ENCODE results near the gene TMPO.
"Not testable (repeated sequence)": the region's sequence is repeated elsewhere in the genome, so short reads cannot be mapped to it uniquely, and the experiment has no call there.

Gene TMPO

DNA sequence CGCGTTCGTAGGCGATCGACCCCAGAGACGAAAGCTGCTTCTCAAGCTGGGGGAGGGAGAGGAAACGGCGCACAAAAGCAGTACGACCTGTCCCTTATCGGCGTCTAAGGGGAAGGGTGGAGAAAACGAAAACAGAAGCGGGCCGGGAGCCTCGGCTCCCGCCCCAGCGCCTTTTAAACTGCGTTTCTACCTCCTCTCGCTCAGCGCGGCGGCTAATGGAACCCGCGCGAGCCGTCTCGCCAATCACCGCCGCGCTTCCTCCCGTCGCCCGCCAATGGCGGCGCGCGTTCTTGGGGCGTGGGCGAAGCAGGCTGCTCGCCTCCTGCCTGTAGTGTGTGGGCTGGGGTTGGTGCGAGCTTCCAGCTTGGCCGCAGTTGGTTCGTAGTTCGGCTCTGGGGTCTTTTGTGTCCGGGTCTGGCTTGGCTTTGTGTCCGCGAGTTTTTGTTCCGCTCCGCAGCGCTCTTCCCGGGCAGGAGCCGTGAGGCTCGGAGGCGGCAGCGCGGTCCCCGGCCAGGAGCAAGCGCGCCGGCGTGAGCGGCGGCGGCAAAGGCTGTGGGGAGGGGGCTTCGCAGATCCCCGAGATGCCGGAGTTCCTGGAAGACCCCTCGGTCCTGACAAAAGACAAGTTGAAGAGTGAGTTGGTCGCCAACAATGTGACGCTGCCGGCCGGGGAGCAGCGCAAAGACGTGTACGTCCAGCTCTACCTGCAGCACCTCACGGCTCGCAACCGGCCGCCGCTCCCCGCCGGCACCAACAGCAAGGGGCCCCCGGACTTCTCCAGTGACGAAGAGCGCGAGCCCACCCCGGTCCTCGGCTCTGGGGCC lies at the start of gene TMPO:
Gene TMPO (plus strand): TSS at position 304 of the 824 bp plus-strand sequence. CDS start 278 bp downstream, at position 582.
- peak; percentile 87 to 94 for DNase-seq (ENCODE audit: low read depth in 2 of 2)

- DNase-seq (ENCODE audit: low read depth in 2 of 2): no peak
Observed at GRCh38 chr12:98465950-98466602, 49.3 kb upstream of the TMPO start.

DNA sequence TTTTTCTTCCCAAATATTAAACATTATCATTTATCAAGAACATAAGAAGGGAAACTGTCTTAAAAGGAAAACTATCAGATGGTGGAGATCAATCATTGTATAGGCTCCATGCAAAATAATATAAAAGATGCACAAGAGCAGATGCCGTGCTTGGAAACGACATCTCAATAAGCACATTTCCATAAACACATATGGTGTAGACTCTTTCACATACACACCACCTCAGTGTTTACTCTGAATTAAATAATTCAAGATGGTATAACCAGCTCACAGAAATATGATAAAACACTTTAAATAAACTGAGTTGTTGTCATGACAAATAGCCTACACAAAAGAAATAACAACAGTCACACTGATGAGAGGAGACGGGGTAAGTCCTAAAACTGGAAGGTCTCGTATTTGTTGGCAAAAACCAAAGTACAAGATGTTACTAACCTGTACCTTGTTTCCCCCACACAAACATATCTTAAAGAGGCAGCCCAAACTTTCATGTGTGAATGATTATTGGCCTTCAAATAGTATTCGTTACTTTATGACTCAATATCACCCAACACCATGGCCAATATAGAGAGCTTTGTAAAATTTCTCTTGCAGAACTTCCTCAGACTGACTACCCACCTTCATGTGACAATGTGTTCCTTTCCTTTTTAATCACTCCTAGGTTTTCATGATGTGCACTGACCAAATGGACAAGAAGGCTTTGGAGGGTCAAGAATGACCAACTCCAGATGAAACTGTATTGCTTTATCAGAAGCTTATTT lies 48.6 kb upstream of the TMPO start:
- no peak for DNase-seq (ENCODE audit: low read depth in 2 of 2)

- DNase-seq (ENCODE audit: low read depth in 2 of 2): no peak
Observed at GRCh38 chr12:98469109-98469508, 46.3 kb upstream of the TMPO start.

DNA sequence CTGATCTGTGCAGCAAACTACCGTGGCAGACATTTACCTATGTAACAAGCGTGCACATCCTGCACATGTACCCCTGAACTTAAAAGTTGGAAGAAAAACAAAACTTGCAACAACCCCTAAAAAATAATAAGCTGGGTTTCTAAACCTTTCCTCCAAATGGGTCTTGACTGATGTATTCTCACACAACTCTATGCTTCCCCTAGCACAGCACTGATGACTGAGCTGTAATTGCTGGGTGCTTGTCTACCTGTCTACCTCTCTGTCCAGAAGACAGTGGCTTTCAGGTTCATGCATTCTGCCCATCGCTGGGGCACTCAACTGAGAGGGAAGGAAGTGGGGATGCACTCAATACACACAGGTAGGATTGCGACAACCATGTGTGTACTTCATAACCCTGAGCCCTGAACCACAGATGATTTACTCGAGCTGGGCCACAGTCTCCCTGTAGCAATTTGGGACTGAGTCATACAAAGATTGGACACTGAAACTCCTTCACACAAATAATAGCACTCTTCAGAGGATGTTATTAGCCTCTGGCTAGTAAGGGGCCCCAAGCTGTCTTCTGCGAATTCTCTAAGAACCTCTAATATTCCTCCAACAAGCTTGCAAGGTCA lies 44.8 kb upstream of the TMPO start:
- DNase-seq (ENCODE audit: low read depth in 2 of 2): no peak

- DNase-seq (ENCODE audit: low read depth in 2 of 2): no peak
Observed at GRCh38 chr12:98471085-98471484, 44.3 kb upstream of the TMPO start.

- no peak for DNase-seq (ENCODE audit: low read depth in 2 of 2)
Observed at GRCh38 chr12:98475565-98475908, 39.9 kb upstream of the TMPO start.

GRCh38 chr12:98478606-98479005 lies 36.8 kb upstream of the TMPO start:
- DNase-seq (ENCODE audit: low read depth in 2 of 2): no peak

DNA sequence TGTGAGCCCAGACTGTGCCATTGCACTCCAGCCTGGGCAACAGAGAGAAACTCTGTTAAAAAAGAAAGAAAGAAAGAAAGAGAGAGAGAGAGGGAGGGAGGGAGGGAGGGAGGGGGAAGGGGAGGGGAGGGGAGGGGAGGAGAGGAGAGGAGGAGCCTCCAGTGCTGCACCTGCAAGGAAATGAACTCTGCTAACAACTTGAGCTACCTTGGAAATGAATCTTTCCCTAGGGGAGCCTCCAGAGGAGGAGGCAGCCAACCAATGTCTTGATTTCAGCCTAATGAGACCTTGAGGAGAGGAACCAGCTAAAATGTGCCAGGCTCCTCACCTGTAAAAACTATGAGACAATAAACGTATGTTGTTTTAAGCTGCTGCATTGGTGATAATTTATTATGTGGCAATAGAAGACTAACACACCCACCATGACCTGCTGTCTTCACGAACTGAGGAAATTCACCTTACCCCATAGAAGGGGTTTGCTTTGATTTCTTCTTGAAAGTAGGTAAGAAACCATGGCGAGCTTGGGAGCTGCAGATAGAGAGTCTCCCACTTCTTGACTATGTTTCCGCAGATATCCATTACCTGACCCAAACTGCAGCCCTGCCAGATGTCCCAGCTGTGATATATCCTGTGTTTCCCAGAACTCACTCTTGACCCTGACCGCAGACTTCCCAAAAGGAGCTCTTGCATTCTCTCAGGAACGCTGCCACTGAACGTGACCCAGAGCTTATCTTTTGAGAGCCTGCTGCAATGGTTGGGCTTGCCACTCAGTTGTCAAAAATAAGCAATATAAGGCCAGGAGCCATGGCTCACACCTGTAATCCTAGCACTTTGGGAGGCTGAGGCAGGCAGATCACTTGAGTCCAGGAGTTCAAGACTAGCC lies 31.5 kb upstream of the TMPO start:
- DNase-seq (ENCODE audit: low read depth in 2 of 2): no peak

DNA sequence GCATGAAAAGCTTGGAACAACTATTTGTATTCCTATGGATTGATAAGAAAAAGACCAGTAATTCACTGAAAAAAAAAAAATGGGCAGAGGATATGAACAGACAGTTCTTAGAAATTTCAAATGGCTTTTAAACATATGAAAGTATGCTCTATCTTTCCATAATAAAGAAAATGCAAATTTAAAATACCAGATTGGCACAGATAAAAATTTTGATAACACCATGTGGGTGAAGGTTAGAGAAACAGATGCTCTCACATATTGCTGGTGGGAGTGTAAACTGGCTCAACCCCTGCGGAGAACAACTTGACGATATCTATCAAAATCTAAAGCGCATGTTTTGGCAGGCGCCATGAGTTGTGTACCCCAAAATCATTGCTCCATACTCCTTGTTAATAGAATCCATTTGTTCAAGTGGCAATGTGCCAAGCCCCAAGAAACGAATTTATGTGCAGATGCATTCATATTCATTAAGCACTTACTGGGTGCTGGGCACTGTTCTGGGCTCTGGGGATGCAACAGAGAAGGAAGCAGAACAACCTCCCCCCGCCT lies 29.5 kb upstream of the TMPO start:
- DNase-seq (ENCODE audit: low read depth in 2 of 2): no peak

- not testable (repeated sequence) for DNase-seq (ENCODE audit: low read depth in 2 of 2)
Observed at GRCh38 chr12:98488416-98488815, 27.0 kb upstream of the TMPO start.

DNA sequence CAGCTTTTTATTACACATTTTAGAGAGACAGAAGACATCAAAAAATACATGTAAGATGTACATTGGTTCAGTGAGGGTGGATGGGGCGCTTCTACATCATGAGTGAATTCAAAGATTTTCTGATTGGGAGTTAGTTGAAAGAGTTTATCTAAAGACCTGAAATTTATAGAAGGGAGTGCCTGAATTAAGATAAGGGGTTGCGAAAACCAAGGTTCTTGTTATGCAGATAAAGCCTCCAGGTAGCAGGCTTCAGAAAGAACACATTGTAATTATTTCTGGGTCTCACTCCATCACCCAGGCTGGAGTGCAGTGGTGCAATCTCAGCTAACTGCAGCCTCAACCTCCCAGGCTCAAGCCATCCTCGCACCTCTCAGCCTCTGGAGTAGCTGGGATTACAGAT lies 26.2 kb upstream of the TMPO start:
- no peak for DNase-seq (ENCODE audit: low read depth in 2 of 2)

DNA sequence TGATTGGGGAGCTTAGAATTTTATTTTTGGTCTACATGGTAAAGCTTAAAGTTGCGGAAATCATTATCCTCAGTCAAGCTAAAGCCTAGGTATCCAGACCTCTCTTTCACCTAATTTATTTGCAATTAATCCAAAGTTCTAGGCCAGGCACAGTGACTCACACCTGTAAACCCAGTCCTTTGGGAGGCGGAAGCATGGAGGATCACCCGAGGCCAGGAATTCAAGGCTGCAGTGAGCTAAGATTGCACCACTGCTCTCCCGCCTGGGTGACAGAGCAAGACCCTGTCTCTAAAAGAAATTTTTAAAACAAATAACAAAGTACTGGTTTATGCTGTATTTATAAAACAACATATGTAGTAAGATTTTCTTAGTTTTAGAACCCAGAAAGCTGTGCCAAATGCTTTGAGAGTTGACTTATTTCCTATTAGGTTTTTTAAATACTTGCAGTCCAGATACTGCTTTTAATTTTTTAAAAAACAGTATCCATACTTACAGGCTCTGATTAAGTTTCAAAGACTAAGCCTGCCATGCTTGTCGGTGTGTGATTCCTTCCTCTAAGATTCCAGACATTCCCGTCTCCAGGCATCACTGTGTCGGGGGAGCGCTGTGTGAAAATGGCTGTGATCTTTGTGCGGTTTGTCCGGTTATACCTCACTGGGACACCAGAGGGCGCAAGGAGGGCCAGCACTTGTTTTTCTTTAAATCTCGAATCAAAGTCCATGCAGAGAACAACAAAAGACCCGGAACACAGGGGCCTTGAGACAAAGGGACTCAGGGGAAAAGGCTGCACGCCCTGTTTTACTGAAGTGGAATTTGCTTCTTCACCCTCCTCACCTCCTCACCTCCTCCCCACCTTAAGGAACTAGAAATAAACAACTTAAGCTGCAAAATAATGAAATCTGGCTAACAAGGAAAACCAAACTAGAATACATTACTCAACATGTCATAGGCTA lies 24.6 kb upstream of the TMPO start:
- DNase-seq (ENCODE audit: low read depth in 2 of 2): peak; percentile 46 to 64

GRCh38 chr12:98492580-98493140 lies 22.7 kb upstream of the TMPO start:
- DNase-seq (ENCODE audit: low read depth in 2 of 2): no peak

- not testable (repeated sequence) for DNase-seq (ENCODE audit: low read depth in 2 of 2)
Observed at GRCh38 chr12:98501266-98501629, 14.1 kb upstream of the TMPO start.

- DNase-seq (ENCODE audit: low read depth in 2 of 2): peak; percentile 66 to 77
Observed at GRCh38 chr12:98503342-98503591, 12.1 kb upstream of the TMPO start.

DNA sequence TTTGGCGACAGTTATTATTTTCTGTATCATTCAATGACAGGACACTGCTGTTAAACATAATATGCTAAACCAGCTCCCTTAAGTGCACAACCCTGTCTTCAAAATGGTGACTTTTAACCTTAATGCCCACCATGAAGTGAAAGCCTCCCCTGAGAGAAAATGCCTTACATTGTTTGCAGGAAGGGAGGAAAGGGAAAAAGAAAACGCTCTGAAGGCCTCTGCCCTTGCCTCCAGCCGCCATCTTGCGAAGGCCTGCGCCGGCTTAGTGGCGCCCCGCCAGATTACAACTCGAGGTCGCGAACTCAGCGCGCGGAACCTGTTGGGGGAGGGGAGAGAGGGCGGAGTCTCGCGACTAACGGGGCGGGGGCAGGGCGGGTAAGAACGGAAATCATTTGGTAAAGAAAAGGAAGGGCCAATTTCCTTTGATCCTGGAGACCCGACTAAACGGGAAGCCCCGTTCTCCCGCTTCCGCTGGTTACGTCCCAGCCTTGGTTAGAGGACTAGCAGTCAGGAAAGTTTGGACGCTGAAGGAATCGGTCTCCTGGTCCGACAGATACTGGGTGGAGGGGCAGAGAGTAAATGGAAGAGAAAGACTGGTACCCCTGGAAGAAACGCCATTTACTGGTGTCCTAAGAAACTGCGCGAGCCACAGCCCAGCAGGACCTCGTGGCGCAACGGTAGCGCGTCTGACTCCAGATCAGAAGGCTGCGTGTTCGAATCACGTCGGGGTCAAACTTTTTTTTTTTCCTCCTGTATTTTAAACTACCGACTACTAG lies 11.6 kb upstream of the TMPO start:
- peak; percentile 80 to 86 for DNase-seq (ENCODE audit: low read depth in 2 of 2)

DNA sequence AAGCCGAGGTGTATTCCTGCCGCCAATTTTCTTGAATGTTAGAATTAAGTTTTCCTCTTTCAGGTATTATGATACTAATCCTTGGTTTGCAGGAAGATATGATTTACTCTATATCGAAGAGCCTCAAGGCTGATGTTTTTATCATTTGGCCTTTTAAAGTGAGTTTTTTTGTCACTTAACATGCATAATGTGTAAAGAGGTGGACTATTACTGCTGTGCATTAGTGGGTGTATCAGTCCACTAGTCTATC lies 11.1 kb upstream of the TMPO start:
- no peak for DNase-seq (ENCODE audit: low read depth in 2 of 2)

- no peak for DNase-seq (ENCODE audit: low read depth in 2 of 2)
Observed at GRCh38 chr12:98509063-98509462, 6.3 kb upstream of the TMPO start.
